ENCODE measurements around the gene TMEM217.

Gene TMEM217

DNA sequence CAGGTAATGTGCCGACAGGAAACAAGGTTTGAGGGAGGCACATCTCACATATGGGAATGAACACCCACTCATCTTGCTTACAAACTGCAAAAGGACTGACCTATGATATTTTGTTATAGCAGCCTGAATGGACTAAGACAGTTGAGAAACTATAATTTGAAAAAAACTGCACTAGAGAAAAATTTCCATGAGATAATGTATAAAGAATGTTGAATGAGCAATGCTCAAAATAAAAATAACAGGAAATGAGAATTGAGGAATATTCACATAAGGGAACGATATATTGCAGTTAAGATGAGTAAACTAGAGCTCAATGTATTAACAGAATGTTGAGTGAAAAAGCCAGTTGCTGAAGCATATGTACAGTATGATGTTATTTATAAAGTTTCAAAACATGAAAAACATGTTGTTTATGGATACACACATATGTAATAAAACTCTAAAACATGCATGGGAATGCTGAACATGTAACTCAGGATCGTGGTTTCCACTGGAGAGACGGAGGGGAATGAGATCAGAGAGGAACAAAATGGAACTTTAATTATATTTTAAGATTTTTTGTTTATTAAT is 6.6 kb downstream of the TMEM217 start:
- no peak overlapping the region for H3K4me3 ChIP-seq (ENCODE audit: low read depth, low read length)
- DNase-seq (ENCODE audit: low read depth) = no peak
- no peak for TF ChIP-seq CTCF (IDR thresholded peaks at IDR 0.05; ENCODE audit: low read depth, low read length, missing control alignments)

- TF ChIP-seq CTCF (IDR thresholded peaks at IDR 0.05; ENCODE audit: low read depth, low read length, missing control alignments) = no peak
- no peak overlapping the region for H3K4me3 ChIP-seq (ENCODE audit: low read depth, low read length)
- DNase-seq (ENCODE audit: low read depth) = no peak
Observed at GRCh38 chr6:37244430-37245310, 13.3 kb downstream of the TMEM217 start.

- TF ChIP-seq CTCF (IDR thresholded peaks at IDR 0.05; ENCODE audit: low read depth, low read length, missing control alignments) = no peak
- no peak overlapping the region for H3K4me3 ChIP-seq (ENCODE audit: low read depth, low read length)
- DNase-seq (ENCODE audit: low read depth) = no peak
Observed at GRCh38 chr6:37243816-37244370, 14.1 kb downstream of the TMEM217 start.

DNA sequence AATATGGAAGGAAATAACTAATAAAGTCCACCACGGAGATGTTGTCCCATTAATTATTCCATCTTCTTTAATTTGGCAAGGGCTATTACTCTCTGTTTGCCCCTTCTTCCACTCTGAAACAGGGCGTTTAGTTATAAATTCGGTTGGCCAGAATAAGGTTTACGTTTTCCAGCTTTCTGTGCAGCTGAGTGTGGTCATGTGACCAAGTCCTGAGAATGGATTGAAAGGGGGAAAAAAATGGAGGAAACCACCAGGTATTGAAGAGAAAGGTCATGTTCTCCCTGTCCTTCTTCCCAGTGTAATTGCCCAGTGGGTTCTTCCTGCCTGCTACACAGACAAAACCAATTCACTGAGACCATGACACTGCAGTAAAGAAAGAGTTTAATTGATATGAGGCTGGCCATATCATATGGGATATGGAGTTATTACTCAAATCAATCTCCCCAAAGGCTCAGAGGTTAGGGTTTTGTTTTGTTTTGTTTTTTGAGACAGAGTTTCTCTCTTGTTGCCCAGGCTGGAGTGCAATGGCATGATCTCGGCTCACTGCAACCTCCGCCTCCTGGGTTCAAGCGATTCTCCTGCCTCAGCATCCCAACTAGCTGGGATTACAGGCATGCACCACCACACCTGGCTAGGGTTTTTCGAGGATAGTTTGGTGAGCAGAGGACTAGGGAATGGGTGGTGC is 14.7 kb downstream of the TMEM217 start:
- TF ChIP-seq CTCF (IDR thresholded peaks at IDR 0.05; ENCODE audit: low read depth, low read length, missing control alignments) = no peak
- DNase-seq (ENCODE audit: low read depth) = no peak
- no peak overlapping the region for H3K4me3 ChIP-seq (ENCODE audit: low read depth, low read length)

- DNase-seq (ENCODE audit: low read depth) = no peak
- no peak for TF ChIP-seq CTCF (IDR thresholded peaks at IDR 0.05; ENCODE audit: low read depth, low read length, missing control alignments)
Observed at GRCh38 chr6:37242429-37243052, 15.4 kb downstream of the TMEM217 start.

GRCh38 chr6:37241775-37242428 is 16.0 kb downstream of the TMEM217 start:
- no peak for TF ChIP-seq CTCF (IDR thresholded peaks at IDR 0.05; ENCODE audit: low read depth, low read length, missing control alignments)
- DNase-seq (ENCODE audit: low read depth) = no peak
- no peak overlapping the region for H3K4me3 ChIP-seq (ENCODE audit: low read depth, low read length)

More at GRCh38 chr6:37242429-37243052, 15.4 kb downstream of the TMEM217 start:
- H3K4me3 ChIP-seq (ENCODE audit: low read depth, low read length) = no peak overlapping the region
